Activated T-helper 17 cell treated with anti-CD3 and anti-CD28 coated beads, Interleukin-2, amount 50 U/mL, for 72 hours (primary cell): ENCODE data around the gene TSPAN11. TPM values are rescaled to one million over a fixed set of nuclear protein-coding genes. Genes with fewer than 3 reads are reported as not detected.
"Not testable (repeated sequence)": the region's sequence is repeated elsewhere in the genome, so short reads cannot be mapped to it uniquely, and the experiment has no call there.

Source experiments
- ATAC-seq: fragments of 150-1000 bp; cut with Tn5 transposase; replicated peaks from 2 replicates; pipeline ENCODE4 v1.10.0; 2021; ENCODE audit warnings: mild to moderate bottlenecking, moderate library complexity
- H3K27ac Mint-ChIP-seq: one replicate; pipeline ENCODE4 v1.8.0; 2022; ENCODE audit warnings: mixed read lengths
- H3K27me3 Mint-ChIP-seq: one replicate; pipeline ENCODE4 v1.8.0; 2022; ENCODE audit warnings: mixed read lengths
- H3K36me3 Mint-ChIP-seq: one replicate; pipeline ENCODE4 v1.8.0; 2022; ENCODE audit warnings: low read depth, mild to moderate bottlenecking, mixed read lengths
- H3K4me1 Mint-ChIP-seq: one replicate; pipeline ENCODE4 v1.8.0; 2022; ENCODE audit warnings: mixed read lengths
- H3K4me3 Mint-ChIP-seq: one replicate; pipeline ENCODE4 v1.8.0; 2022; ENCODE audit warnings: mild to moderate bottlenecking, mixed read lengths
- H3K9me3 Mint-ChIP-seq: one replicate; pipeline ENCODE4 v1.8.0; 2022; ENCODE audit warnings: mixed read lengths
- total RNA-seq, 2 donors: library from RNA; stranded (reverse); gene quantifications; one replicate each; pipeline ENCODE4 v1.2.3, GENCODE V29; 2022

TSPAN11 gene
- total RNA-seq, 2 donors from 2014 or later: 0.17 TPM; not detected in 1

DNA sequence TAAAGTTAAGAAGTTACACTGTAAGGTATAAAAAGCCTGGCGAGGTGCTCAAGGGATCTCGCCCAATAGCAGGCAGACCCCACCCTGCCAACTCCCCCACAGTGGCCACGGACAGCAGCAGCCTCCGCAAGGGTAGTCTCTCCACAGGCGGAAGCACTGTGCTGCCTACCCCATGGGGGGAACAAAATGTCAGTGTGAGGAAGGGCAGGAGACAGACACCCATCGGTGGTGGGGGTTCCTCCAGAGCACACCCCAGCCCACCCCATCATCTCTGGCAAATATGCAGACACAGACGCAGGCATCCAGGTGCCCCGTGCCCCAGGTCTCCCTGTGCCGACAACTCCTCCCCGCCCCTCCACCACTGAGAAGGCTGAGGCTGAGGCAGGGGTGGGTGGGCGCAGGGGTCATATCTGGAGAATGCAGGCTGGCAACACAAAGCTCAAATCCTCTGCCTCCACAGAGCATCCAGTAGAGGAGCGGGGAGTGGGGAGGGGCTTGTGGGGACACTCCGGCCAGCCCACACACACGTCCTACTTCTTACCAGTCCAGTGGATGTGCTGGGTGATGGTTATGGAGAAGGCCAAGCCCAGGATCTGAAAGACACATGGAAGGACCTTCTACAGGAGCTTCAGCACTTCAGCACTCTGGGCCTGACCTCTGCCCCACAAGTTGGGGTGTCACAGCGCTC, 78.9 kb downstream of the TSPAN11 start:
- Mint-ChIP-seq H3K9me3 (no peaks in the 10 kb centered on the region), H3K4me1 (no peaks in the 10 kb centered on the region), H3K27ac (no peak overlapping the region), H3K27me3 (no peaks in the 10 kb centered on the region), H3K4me3 (no peak overlapping the region), H3K36me3 (no peaks in the 10 kb centered on the region)
- no peak for ATAC-seq

DNA sequence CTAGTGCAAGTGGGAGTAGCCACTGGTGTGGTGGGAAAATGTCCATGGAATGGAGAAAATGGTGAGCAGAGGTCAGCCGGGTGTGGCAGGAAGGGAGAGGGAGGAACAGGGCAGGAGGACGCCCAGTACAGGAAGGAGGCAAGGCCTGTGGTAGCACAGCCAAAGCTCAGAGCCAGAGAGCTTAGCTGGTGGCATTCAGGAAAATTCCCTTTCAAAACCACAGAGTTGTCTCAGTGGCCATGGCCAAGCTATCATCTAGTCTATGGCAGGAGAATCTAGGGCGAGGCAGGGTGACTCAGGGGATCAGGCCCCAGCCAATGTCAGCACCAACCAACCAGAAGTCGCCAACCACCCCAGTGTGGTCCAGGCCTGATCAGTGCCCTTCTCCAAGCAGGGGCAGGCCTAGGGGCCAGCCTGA, 79.4 kb downstream of the TSPAN11 start:
- Mint-ChIP-seq H3K27ac (no peak overlapping the region), H3K9me3 (no peaks in the 10 kb centered on the region), H3K4me3 (no peak overlapping the region), H3K4me1 (no peaks in the 10 kb centered on the region), H3K27me3 (no peaks in the 10 kb centered on the region), H3K36me3 (no peaks in the 10 kb centered on the region)
- ATAC-seq: peak; percentile 57

DNA sequence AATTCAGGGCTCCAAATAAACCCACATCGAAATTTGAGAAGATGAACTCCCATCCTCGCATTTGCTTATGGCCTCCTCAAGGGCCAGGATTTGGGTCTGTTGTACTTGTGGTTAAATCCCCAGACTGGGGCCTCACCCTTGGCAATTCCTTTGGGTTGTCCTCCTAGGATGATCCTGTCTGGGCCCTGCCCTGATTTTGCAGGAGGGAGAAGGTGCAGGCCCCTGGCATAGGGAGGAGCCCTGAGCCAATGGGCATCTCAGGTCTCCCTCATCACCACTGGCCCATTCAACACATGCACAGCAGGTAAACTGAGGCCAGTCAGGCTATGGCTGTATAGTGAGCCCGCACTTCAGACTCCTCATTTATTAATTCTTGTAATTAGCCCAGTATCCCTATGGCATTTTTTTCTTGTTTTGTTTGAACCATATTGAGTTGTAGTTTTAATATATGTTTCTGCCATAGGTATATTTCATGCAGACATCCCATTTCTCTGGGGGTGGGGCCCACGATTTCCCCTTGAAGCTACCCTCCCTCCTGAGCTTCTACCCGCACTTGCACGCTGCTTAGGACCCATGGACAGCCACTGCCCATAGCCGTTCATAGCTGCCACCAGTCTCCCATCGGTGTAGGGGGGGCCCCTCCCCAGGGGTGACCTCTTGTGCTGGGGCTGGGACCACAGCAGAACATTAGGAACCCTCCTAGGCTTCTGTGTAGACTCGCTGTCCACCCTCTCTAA, 80.0 kb downstream of the TSPAN11 start:
- no peaks in the 10 kb centered on the region for H3K9me3 Mint-ChIP-seq
- H3K27ac Mint-ChIP-seq: no peak overlapping the region
- H3K4me1 Mint-ChIP-seq: no peaks in the 10 kb centered on the region
- no peaks in the 10 kb centered on the region for H3K36me3 Mint-ChIP-seq
- ATAC-seq: no peak
- no peak overlapping the region for H3K4me3 Mint-ChIP-seq
- H3K27me3 Mint-ChIP-seq: peaks cover 3% of the 10 kb centered on the region

DNA sequence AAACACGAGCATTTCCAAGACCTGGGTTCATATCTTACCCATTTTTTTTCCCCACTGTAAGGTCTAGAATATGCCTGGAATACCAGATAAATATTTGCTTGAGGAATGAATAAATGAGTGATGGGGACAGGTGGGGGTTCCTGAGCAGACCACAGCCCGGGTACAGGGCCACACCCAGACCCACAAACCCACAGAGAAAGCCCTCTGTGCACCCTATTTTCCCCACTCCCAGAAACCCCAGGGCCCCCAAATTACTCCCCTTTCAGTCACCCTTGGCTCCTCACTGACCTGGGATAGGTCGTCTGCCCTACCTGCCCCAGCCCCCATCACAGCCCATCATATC, 80.6 kb downstream of the TSPAN11 start:
- no peak overlapping the region for H3K27ac Mint-ChIP-seq
- no peaks in the 10 kb centered on the region for H3K36me3 Mint-ChIP-seq
- no peaks in the 10 kb centered on the region for H3K4me1 Mint-ChIP-seq
- no peak overlapping the region for H3K4me3 Mint-ChIP-seq
- H3K9me3 Mint-ChIP-seq: no peaks in the 10 kb centered on the region
- ATAC-seq: no peak
- H3K27me3 Mint-ChIP-seq: peaks cover 5% of the 10 kb centered on the region

DNA sequence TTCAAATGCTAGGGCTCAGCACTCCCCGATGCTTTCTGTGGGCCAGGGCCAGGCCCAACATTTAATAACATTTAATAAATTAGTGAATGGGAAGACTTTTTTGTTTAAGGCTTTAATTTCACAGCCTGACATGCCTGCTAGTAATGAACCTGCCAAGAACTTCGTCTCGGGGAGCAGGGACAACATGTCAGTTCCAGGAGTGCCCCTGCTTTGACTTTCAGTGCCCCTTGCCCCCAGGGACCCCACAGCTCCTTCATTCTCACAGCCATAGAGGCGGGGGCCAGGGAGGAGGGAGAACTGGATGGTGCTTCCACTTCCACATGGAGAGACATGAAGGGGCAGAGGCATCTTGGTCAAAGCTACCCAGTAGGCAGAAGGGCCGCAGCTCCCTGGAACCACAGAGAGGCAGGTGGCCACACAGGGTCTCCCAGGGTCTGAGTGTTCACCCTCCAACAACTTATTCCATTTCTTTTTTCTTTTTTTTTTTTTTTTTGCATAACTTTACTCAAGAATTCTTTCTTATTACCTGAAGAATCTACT, 81.2 kb downstream of the TSPAN11 start:
- no peak for ATAC-seq
- Mint-ChIP-seq H3K4me1 (no peaks in the 10 kb centered on the region), H3K27ac (no peak overlapping the region)

DNA sequence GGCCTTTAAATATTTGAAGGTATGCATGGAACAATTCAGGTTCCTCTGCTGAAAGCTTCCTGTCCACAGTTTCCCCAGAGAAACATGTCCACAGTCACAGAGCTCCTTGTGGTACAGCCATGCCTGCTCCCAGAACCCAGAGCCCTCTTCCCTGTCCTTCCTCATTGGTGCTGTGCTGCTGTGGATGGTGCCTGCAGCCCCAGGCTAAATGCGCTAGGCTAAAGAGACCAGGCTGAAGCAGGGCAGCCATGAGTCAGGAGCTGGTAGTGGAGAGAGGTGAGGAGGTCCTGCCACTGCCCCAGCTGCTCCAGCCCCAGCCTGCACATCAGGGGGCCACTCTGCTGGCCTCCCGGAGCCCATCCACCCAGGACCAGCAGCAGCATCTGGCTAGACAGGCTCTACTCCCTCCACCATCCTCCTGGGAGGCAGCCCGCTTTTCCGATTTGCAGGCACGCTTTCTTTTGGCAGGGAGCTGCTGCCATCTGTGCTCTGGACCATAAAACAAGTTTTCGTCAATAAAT, 81.8 kb downstream of the TSPAN11 start:
- Mint-ChIP-seq H3K27me3 (peaks cover 14% of the 10 kb centered on the region), H3K27ac (no peak overlapping the region), H3K36me3 (no peaks in the 10 kb centered on the region), H3K4me3 (no peak overlapping the region), H3K9me3 (no peaks in the 10 kb centered on the region), H3K4me1 (no peaks in the 10 kb centered on the region)
- ATAC-seq: no peak

More for the DNA sequence above, 81.2 kb downstream of the TSPAN11 start:
- no peak overlapping the region for H3K4me3 Mint-ChIP-seq
- H3K9me3 Mint-ChIP-seq: no peaks in the 10 kb centered on the region
- H3K27me3 Mint-ChIP-seq: peaks cover 10% of the 10 kb centered on the region
- H3K36me3 Mint-ChIP-seq: no peaks in the 10 kb centered on the region

DNA sequence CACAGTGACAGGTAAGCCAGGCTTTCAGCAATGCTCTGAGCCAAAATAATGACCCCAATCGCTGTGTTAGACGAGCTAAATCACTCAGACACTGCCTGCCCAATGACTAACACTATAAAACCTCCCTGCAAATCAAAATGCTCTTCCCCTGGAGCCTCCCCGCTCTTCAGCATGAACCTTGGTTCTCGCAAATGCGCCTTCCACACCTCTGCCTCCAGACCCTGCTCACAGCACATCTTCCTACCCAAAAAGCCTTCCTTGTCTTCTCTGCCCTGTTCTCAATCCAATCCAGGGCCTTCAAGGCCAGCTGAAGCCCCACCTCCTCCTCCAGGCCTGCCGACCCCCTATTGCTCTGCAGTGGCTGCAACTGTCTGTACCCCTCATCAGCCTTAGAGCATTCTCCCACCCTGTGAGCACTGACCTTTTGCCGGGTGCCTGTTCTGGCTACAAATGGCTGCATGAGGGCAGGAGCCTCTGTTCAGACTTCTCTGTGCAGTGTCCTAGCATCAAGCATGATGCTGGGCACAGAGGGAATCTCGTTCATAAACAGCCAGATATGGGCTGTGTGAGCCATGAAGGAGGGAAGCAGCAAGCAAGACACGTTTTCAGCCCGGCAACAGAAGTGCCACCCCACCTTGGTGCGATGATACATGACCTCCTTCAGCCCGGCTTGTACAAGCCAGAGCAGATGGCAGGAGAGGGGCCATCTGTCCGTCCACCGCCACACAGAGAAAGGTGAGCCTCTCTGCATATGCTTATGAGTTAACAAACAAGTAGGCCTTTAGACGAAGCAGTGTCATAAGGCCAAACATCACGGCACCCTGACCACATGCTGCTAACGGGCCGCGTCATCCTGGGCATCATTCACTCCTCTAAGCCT, 82.7 kb downstream of the TSPAN11 start:
- no peak overlapping the region for H3K27ac Mint-ChIP-seq
- H3K4me1 Mint-ChIP-seq: no peaks in the 10 kb centered on the region
- peaks cover 14% of the 10 kb centered on the region for H3K27me3 Mint-ChIP-seq
- H3K9me3 Mint-ChIP-seq: no peaks in the 10 kb centered on the region
- H3K4me3 Mint-ChIP-seq: no peak overlapping the region
- no peaks in the 10 kb centered on the region for H3K36me3 Mint-ChIP-seq
- no peak for ATAC-seq

DNA sequence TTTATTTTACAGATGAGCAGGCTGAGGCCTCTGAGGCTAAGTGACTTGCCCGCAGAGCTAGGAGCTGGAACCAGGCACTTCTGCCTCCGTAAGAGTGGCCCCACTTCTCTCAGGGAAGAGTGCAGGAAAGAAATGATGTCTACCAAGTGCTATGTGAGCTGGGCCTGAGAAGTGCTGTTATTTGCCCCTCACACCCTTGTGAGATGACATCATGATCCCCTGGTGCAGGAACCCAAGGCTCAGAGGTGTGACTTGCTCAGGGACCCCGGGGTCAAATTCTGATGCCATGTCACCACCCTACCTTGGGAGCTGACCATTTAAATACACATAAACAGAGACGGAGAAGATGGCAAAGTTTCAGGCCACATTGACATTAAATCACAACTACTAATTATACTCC, 83.4 kb downstream of the TSPAN11 start:
- Mint-ChIP-seq H3K4me1 (no peaks in the 10 kb centered on the region), H3K4me3 (no peak overlapping the region), H3K9me3 (no peaks in the 10 kb centered on the region), H3K36me3 (no peaks in the 10 kb centered on the region), H3K27ac (no peak overlapping the region), H3K27me3 (peaks cover 14% of the 10 kb centered on the region)
- ATAC-seq: no peak

DNA sequence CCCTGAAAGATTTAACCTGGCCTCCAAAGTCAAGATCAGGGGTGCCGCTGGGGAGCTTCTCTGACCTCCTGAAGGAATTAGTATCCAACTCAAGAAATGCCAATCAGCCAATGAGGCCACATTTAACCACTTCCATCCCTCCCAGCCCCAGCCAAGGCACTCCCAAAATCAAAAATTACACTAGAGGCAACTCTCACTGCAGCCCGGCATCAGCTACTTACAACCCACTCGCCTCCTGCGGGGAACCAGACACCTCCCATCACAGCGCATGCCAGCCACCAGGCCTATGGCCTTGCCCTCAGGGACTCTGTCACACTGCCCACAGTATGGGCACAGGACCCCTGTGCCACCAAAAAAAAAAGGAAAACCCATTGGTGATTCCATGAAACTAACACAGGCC, 84.8 kb downstream of the TSPAN11 start:
- H3K36me3 Mint-ChIP-seq: no peaks in the 10 kb centered on the region
- H3K4me3 Mint-ChIP-seq: no peak overlapping the region
- no peak for ATAC-seq
- no peaks in the 10 kb centered on the region for H3K4me1 Mint-ChIP-seq
- H3K27me3 Mint-ChIP-seq: peaks cover 14% of the 10 kb centered on the region
- no peaks in the 10 kb centered on the region for H3K9me3 Mint-ChIP-seq
- H3K27ac Mint-ChIP-seq: no peak overlapping the region

DNA sequence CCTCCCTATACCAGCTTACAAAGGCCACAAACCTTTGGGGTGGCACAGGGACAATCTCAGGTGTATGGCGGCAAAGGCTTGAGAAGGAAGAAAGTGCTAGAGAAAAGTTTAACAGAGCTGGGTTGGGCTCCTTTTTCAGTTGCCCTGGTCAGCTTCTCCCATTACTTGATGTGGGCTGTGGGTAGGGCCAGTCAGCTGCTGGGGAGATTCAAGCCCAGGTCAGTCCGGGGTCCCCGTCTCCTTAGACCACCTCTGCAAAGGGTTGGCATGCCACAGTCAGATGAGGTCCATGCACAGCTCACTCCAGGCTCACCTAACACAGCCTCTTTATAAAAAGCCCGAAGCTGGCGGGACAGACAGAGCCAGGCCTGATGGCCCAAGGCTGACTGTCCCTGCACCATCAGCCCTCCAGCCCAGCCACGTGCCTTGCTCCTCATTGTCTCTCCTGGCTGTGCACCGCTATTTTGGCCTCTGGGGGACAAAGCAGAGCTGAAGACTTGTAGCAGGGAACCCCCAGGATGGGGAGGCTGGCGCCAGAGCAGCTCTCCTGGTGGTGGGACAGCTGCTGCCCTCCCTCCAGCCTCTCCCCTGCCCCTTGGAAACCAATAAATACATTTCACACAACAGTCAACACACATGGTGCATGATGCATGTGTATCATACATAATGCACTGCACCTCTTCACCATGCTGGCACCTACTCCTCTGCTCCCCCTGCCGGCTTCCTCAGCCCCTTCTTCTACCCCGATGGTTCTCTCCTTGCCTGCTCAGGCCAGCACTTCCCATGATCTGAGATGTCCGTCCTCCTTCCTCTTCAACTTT, 85.4 kb downstream of the TSPAN11 start:
- Mint-ChIP-seq H3K36me3 (no peaks in the 10 kb centered on the region), H3K4me1 (no peaks in the 10 kb centered on the region), H3K27me3 (peaks cover 14% of the 10 kb centered on the region), H3K27ac (no peak overlapping the region), H3K4me3 (no peak overlapping the region), H3K9me3 (no peaks in the 10 kb centered on the region)
- no peak for ATAC-seq

DNA sequence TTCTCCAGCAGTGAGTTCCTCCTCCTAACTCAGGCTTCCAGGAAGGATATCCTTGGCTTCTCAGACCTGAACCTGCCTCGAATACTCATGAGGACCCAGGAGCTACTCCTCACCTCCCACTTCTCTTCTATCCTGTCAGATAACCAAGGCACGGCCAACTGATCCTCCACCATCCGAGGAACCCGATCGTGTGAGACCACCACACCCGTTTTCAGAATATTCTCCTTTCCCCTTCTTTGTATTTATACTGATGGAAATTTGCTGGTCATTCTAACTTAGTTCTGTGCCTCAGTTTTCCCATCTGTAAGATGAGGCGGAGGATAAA, 86.0 kb downstream of the TSPAN11 start:
- peaks cover 14% of the 10 kb centered on the region for H3K27me3 Mint-ChIP-seq
- not testable (repeated sequence) for H3K4me3 Mint-ChIP-seq, H3K4me1 Mint-ChIP-seq, H3K27ac Mint-ChIP-seq, H3K9me3 Mint-ChIP-seq, ATAC-seq, H3K36me3 Mint-ChIP-seq

DNA sequence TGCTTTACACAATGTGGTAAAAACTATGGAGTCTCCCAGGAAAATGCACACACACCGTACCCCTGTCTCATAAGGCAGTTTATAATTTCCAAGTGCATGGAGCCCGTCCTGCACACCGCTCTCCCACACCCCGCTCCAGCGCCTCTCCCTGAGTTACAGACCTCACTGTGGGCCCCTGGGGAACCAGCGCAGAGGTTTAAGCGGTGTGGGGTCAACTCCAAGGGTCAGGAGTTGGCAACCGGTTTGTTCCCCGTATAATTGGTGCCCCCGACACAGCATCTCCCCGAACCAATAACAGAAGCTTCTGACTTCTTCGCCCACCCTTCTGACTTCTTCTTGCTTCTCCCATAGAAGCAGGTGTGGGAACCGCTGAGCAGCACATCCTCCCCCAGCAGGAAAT, 88.7 kb downstream of the TSPAN11 start:
- H3K36me3 Mint-ChIP-seq: no peaks in the 10 kb centered on the region
- no peaks in the 10 kb centered on the region for H3K4me1 Mint-ChIP-seq
- H3K27me3 Mint-ChIP-seq: peaks cover 14% of the 10 kb centered on the region
- H3K27ac Mint-ChIP-seq: no peak overlapping the region
- ATAC-seq: no peak
- no peaks in the 10 kb centered on the region for H3K9me3 Mint-ChIP-seq
- H3K4me3 Mint-ChIP-seq: no peak overlapping the region

DNA sequence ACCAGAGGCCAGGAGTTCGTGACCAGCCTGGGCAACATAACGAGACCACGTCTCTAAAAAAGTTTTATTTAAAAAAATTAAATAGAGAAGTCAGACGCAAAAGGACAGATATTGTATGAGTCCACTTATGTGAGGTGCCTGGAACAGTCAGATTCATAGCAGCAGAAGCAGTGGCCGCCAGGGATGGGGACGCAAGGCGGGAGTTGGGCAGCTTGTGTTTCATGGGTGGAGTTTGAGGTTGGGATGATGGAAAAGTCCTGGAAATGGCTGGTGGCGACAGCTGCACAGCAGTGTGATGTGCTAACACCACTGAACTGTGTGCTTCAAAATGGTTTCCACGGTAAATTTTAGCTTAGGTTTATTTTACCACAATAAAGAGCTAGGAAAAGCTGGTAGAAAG, 89.5 kb downstream of the TSPAN11 start:
- Mint-ChIP-seq H3K4me1 (no peaks in the 10 kb centered on the region), H3K27me3 (peaks cover 17% of the 10 kb centered on the region), H3K36me3 (no peaks in the 10 kb centered on the region), H3K9me3 (no peaks in the 10 kb centered on the region), H3K4me3 (no peak overlapping the region), H3K27ac (no peak overlapping the region)
- no peak for ATAC-seq

DNA sequence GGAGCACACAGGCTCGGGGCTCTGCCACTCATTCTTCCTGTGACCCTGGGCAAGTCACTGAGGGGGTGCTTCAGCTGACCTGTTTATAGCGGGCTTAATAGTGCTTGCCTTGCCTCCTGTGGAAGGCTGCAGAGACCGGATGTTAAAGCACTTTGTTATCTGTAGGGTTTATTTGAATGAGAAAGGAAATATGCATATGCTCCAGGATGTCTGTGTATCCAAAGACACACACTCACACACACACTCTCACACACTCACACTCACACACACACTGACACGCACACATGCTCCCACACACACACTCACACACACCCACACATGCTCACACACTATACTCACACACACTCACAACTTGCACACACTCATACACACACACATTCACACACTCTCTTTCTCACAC, 91.0 kb downstream of the TSPAN11 start:
- no peaks in the 10 kb centered on the region for H3K9me3 Mint-ChIP-seq
- peaks cover 11% of the 10 kb centered on the region for H3K27me3 Mint-ChIP-seq
- H3K27ac Mint-ChIP-seq: no peak overlapping the region
- no peak overlapping the region for H3K4me3 Mint-ChIP-seq
- ATAC-seq: no peak
- H3K4me1 Mint-ChIP-seq: no peaks in the 10 kb centered on the region
- H3K36me3 Mint-ChIP-seq: no peaks in the 10 kb centered on the region
